MCF 10A (cell line): ENCODE data around the gene IPO4. TPM values are rescaled to one million over a fixed set of nuclear protein-coding genes. Genes with fewer than 3 reads are reported as not detected.

Experiments used
- BruUV-seq: library from RNA; stranded (reverse); fragments of 400-500 nt; replicated peaks from 2 replicates; lab custom pipeline; 2021; lab: Mats Ljungman, UMichigan
- CTCF ChIA-PET: fragments of 300-600 bp; sonication (Branson Sonifier 250); formaldehyde crosslinking; extraction: SDS; loops from one replicate; lab custom pipeline; 2021; ENCODE audit warnings: antibody characterized with exemption, inconsistent platforms; lab: Yijun Ruan, JAX
- POLR2A ChIA-PET: fragments of 300-600, 350-650 bp; sonication (Branson Sonifier 250); formaldehyde crosslinking; extraction: SDS; loops from one replicate; lab custom pipeline; 2020; ENCODE audit warnings: antibody characterized with exemption, inconsistent platforms; lab: Yijun Ruan, JAX
- DNase-seq: peaks from one replicate; pipeline ENCODE4 v3.0.0-alpha.2; 2018; ENCODE audit not compliant: unreplicated experiment
- H3K27ac Mint-ChIP-seq: one replicate; pipeline ENCODE4 v1.8.0; 2022; ENCODE audit warnings: mild to moderate bottlenecking, low read depth, mixed read lengths; ENCODE audit not compliant: unreplicated experiment
- H3K27me3 Mint-ChIP-seq: one replicate; pipeline ENCODE4 v1.8.0; 2022; ENCODE audit warnings: mixed read lengths; ENCODE audit not compliant: insufficient read depth, unreplicated experiment
- H3K36me3 Mint-ChIP-seq: one replicate; pipeline ENCODE4 v1.8.0; 2022; ENCODE audit warnings: mild to moderate bottlenecking, moderate library complexity, mixed read lengths; ENCODE audit not compliant: insufficient read depth, unreplicated experiment
- H3K4me1 Mint-ChIP-seq: one replicate; pipeline ENCODE4 v1.8.0; 2022; ENCODE audit warnings: mixed read lengths; ENCODE audit not compliant: insufficient read depth, unreplicated experiment
- H3K4me3 Mint-ChIP-seq: one replicate; pipeline ENCODE4 v1.8.0; 2022; ENCODE audit warnings: mild to moderate bottlenecking, moderate library complexity, mixed read lengths; ENCODE audit not compliant: unreplicated experiment
- H3K9me3 Mint-ChIP-seq: one replicate; pipeline ENCODE4 v1.8.0; 2022; ENCODE audit warnings: mixed read lengths; ENCODE audit not compliant: unreplicated experiment
- intact Hi-C: fragments of 100-400 bp; cut with micrococcal nuclease; formaldehyde crosslinking; loops from 2 replicates; pipeline ENCODE4 v1.14.1; 2022
- total RNA-seq: library from RNA; stranded (reverse); gene quantifications from 2 replicates; pipeline ENCODE4 v1.2.3, GENCODE V29; 2022
- TF ChIP-seq, protein P1 (sequence below): fragments of 200-600 bp; IDR thresholded peaks from one replicate; pipeline ENCODE4 v1.8.0; 2022; ENCODE audit warnings: antibody characterized with exemption, mild to moderate bottlenecking; ENCODE audit not compliant: unreplicated experiment

The IPO4 gene
- total RNA-seq, 1 experiment from 2014 or later: 100 TPM

DNA sequence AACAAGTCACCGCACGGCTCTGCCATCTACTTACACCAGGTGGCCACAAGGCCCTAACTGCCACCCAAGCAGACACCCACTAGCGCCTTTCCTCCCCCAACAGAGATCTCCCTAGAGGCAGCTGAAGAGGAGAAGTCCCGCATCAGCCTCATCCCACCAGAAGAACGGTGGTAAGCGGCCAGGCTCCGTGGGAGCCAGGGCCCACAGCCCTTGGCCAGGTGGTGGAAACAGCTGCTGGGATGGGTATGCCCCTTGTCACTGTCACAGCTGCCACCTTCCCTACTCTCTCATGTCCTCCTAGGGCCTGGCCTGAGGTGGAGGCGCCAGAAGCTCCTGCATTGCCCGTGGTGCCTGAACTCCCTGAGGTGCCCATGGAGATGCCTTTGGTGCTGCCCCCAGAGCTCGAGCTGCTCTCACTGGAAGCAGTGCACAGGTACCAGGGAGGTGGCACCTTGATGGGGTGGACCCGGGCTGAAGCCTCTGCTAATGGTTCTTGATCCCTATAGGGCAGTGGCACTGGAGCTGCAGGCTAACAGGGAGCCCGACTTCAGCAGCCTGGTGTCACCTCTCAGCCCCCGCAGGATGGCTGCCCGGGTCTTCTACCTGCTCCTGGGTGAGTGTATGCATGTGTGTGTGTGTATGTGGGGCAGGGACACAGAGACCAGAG lies 9.2 kb downstream of the IPO4 start:
- Mint-ChIP-seq H3K27ac (no peak overlapping the region), H3K36me3 (peaks cover 50% of the 10 kb centered on the region), H3K27me3 (no peaks in the 10 kb centered on the region), H3K9me3 (no peaks in the 10 kb centered on the region), H3K4me3 (no peak overlapping the region), H3K4me1 (no peaks in the 10 kb centered on the region)
- TF ChIP-seq, protein P1, sequence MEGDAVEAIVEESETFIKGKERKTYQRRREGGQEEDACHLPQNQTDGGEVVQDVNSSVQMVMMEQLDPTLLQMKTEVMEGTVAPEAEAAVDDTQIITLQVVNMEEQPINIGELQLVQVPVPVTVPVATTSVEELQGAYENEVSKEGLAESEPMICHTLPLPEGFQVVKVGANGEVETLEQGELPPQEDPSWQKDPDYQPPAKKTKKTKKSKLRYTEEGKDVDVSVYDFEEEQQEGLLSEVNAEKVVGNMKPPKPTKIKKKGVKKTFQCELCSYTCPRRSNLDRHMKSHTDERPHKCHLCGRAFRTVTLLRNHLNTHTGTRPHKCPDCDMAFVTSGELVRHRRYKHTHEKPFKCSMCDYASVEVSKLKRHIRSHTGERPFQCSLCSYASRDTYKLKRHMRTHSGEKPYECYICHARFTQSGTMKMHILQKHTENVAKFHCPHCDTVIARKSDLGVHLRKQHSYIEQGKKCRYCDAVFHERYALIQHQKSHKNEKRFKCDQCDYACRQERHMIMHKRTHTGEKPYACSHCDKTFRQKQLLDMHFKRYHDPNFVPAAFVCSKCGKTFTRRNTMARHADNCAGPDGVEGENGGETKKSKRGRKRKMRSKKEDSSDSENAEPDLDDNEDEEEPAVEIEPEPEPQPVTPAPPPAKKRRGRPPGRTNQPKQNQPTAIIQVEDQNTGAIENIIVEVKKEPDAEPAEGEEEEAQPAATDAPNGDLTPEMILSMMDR: no peak
- no TSS peak for BruUV-seq
- intact Hi-C loops: no loop called here
- ChIA-PET CTCF (interaction anchor here (0.6 to 2.5 kb wide), 5 partner anchors 10 to 253 kb away, joined by 3 to 22 read pairs (median 3); partner anchors contain the start of gene IRF9), POLR2A (interaction anchor here (0.6 to 2.9 kb wide), 6 partner anchors 9 to 38 kb away, joined by 3 to 12 read pairs (median 3); partner anchors contain the start of genes EMC9, IPO4 and TM9SF1)
- no peak for DNase-seq

- Mint-ChIP-seq H3K36me3 (peaks cover 48% of the 10 kb centered on the region), H3K27ac (no peak overlapping the region), H3K4me1 (no peaks in the 10 kb centered on the region), H3K4me3 (no peak overlapping the region), H3K27me3 (no peaks in the 10 kb centered on the region), H3K9me3 (no peaks in the 10 kb centered on the region)
- no TSS peak for BruUV-seq
- TF ChIP-seq, protein P1: no peak
- intact Hi-C loops: no loop called here
- ChIA-PET CTCF (interaction anchor here (0.9 to 1.8 kb wide), 4 partner anchors 10 to 31 kb away, joined by 3 to 6 read pairs (median 4); no protein-coding TSS in a partner anchor), POLR2A (interaction anchor here (0.6 to 2.9 kb wide), 3 partner anchors 10 to 24 kb away, joined by 3 to 8 read pairs (median 3); partner anchors contain the start of gene IPO4)
- DNase-seq: no peak
These were observed 10.0 kb downstream of the IPO4 start for GRCh38 chr14:24178399-24179178.

DNA sequence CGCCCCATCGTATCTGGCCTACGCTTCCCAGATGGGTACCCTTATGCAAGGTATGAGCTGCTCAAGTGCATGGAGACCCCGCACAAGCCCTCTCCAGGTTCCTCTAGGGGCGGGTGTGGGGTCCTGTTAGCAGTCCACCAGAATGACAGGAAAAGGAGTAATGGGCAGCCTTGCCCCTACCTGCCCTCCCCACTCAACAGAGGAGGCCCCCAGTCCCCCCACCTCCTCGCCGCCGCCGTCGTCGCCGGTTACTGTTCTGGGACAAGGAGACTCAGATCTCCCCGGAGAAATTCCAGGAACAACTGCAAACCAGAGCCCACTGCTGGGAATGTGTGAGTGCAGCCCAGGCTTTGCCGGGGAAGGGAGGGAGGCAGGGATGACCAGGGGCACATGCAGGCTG lies 10.7 kb downstream of the IPO4 start:
- no peaks in the 10 kb centered on the region for H3K9me3 Mint-ChIP-seq
- no peak for DNase-seq
- intact Hi-C loops: no loop called here
- no peaks in the 10 kb centered on the region for H3K4me1 Mint-ChIP-seq
- TF ChIP-seq, protein P1: no peak
- ChIA-PET CTCF (interaction anchor here (0.9 to 1.8 kb wide), 2 partner anchors 18 to 30 kb away, joined by 4 to 6 read pairs; no protein-coding TSS in a partner anchor), POLR2A (no interaction called here)
- peaks cover 44% of the 10 kb centered on the region for H3K36me3 Mint-ChIP-seq
- H3K4me3 Mint-ChIP-seq: no peak overlapping the region
- BruUV-seq: no TSS peak
- no peak overlapping the region for H3K27ac Mint-ChIP-seq
- no peaks in the 10 kb centered on the region for H3K27me3 Mint-ChIP-seq
